GM18502 (cell line): Measurements from ENCODE around the gene ACKR3.

Source experiments
- ATAC-seq: cut with Tn5 transposase; IDR thresholded peaks from one replicate; pipeline ENCODE4 v1.9.1; 2021; ENCODE audit warnings: mild to moderate bottlenecking; ENCODE audit not compliant: unreplicated experiment, poor library complexity

ACKR3 gene

GRCh38 chr2:236625156-236625690 lies 55.6 kb downstream of the ACKR3 start:
- no peak for ATAC-seq

GRCh38 chr2:236626391-236627150 lies 56.9 kb downstream of the ACKR3 start:
- ATAC-seq: no peak

- no peak for ATAC-seq
Measured at GRCh38 chr2:236627193-236627592, 57.6 kb downstream of the ACKR3 start.

DNA sequence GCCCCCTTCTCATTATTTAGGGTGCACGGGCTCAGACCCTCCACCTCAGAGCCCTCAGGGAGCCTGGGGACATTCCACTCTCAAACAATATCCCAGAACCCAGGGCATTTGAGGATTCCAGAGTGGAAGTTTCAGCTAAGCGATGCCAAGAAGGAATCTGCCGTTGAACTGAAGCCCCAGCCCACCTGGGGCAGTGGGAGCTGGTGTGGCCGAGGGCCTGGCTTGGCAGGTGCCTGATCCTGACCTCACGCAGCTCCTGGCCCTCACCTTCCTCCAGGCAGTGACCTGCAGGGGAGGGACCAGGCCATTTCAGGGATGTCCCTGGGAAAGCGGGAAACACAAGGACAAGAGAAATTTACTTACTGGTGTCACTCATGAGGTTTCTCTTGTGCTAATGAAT lies 58.2 kb downstream of the ACKR3 start:
- no peak for ATAC-seq

DNA sequence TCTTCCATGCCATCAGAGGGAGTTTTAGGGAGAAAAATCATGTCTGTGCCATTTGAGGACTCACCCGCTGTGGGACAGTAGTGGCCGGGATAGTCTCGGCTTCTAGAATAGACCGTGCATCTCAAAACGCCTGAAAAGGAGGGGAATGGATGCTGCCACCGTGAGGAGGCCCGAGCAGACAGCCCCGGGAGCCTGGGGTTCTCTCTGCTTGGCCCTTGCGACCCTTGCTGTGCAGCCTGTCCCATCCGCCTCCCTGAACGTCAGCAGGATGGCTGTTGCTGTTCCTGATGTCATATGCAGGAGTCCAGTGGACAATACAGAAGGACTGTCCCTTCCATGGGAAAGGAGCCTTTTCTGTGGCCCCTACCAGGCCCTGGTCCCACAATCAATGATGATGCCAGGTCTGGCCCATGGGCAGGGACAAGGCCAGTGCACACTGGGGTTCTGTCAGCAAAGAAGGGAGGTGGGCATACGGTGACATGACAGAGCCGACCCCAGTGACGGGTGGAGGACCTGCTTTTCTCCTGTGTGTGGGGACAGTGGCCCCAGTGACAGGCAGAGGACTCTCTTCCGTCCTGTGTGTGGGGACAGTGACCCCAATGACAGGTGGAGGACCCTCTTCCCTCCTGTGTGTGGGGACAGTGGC lies 58.8 kb downstream of the ACKR3 start:
- ATAC-seq: no peak

- no peak for ATAC-seq
Measured at GRCh38 chr2:236628981-236629605, 59.5 kb downstream of the ACKR3 start.

- ATAC-seq: no peak
Measured at GRCh38 chr2:236629961-236630872, 60.6 kb downstream of the ACKR3 start.

DNA sequence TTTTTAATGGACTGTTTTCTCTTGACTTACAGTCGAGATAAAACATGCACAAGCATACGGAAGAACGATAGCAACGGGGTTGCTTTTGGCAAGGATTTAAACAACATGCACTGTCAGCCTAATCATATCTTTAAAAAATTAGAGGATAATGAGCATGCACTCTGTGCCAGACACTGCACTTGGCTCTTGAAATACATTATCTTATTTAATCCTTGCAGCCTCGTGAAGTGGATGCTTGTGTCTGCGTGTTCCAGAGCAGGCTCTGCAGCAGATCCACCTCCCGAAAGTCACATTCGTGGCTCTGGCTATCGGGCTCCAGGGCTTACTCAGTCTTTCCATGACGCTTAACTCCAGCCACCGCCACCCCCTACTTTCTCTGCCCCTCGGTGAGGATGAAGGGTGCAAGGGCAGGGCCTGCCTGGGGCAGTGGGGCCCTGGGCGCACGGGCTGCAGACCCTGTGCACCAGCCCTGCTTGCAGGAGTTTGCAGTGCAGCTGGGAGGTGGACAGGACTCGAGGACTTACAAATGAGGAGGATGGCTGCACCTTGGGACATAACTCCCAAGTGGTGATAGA lies 61.7 kb downstream of the ACKR3 start:
- no peak for ATAC-seq

GRCh38 chr2:236631856-236632291 lies 62.2 kb downstream of the ACKR3 start:
- no peak for ATAC-seq
